H1 (cell line): ENCODE results near the gene TNIP1. TPM values are rescaled to one million over a fixed set of nuclear protein-coding genes. Genes with fewer than 3 reads are reported as not detected.

Experiments used
- CTCF ChIA-PET: fragments of 300-600 bp; sonication (Branson Sonifier 250); formaldehyde crosslinking; loops from one replicate; lab custom pipeline; 2021; ENCODE audit not compliant: partially characterized antibody; lab: Charles Lee
- POLR2A ChIA-PET: fragments of 300-600 bp; sonication (Branson Sonifier 250); formaldehyde crosslinking; loops from one replicate; lab custom pipeline; 2021; ENCODE audit warnings: inconsistent platforms; ENCODE audit not compliant: partially characterized antibody; lab: Charles Lee
- DNase-seq, 2 experiments: peaks; one replicate each; pipeline versions ENCODE4 v3.0.0 to v3.0.0-alpha.2; 2010 to 2022; ENCODE audit warnings: low spot score in 2 of 2, low read depth in 1 of 2, mixed read lengths in 1 of 2
- FAIRE-seq: peaks from 2 replicates; lab custom pipeline; 2011; peaks lifted over from hg19 to GRCh38; lab: Jason Lieb, UNC
- H2AFZ ChIP-seq: 2 replicates; pipeline ENCODE4 v1.8.1; 2012; ENCODE audit warnings: low read length, inconsistent platforms
- H2AK5ac ChIP-seq: 2 replicates; pipeline ENCODE4 v1.6.1; 2013; ENCODE audit warnings: low read depth, low read length
- H2BK120ac ChIP-seq: replicated peaks from 2 replicates; pipeline ENCODE3; 2013; ENCODE audit warnings: low read depth, low read length, inconsistent platforms
- H2BK12ac ChIP-seq: 2 replicates; pipeline ENCODE4 v1.6.1; 2013; ENCODE audit warnings: low read depth, low read length
- H2BK15ac ChIP-seq: 2 replicates; pipeline ENCODE4 v1.6.1; 2013; ENCODE audit warnings: low read length
- H2BK20ac ChIP-seq: 2 replicates; pipeline ENCODE4 v1.6.1; 2013; ENCODE audit warnings: low read length
- H2BK5ac ChIP-seq: 2 replicates; pipeline ENCODE4 v1.6.1; 2013; ENCODE audit warnings: low read depth, low read length
- H3K14ac ChIP-seq: 2 replicates; pipeline ENCODE4 v1.6.1; 2013; ENCODE audit warnings: inconsistent platforms; ENCODE audit not compliant: insufficient read length
- H3K18ac ChIP-seq: 2 replicates; pipeline ENCODE4 v1.6.1; 2013; ENCODE audit warnings: low read length; ENCODE audit errors: extremely low read depth
- H3K23ac ChIP-seq: 2 replicates; pipeline ENCODE4 v1.6.1; 2013; ENCODE audit warnings: inconsistent platforms; ENCODE audit not compliant: insufficient read length
- H3K23me2 ChIP-seq: 2 replicates; pipeline ENCODE4 v1.6.1; 2013; ENCODE audit warnings: low read depth, low read length
- H3K27ac ChIP-seq: 2 replicates; pipeline ENCODE4 v1.6.1; 2011; ENCODE audit warnings: low read depth, low read length, inconsistent platforms
- H3K27me3 ChIP-seq, 4 experiments: replicated peaks in 1 of 4; 1 replicate in 1 of 4; 2 replicates in 3 of 4; pipeline versions ENCODE4 v1.6.1 to v1.8.1; 2011 to 2013; ENCODE audit warnings: low read length in 3 of 4, mild to moderate bottlenecking in 3 of 4, inconsistent platforms in 2 of 4, mixed read lengths in 2 of 4, moderate library complexity in 1 of 4; ENCODE audit not compliant: control insufficient read depth in 3 of 4, insufficient read depth in 3 of 4; ENCODE audit errors: extremely low read depth in 1 of 4
- H3K36me3 ChIP-seq, 4 experiments: 2 replicates each; pipeline versions ENCODE4 v1.6.1 to v1.8.1; 2011 to 2013; ENCODE audit warnings: mild to moderate bottlenecking in 4 of 4, low read length in 3 of 4, moderate library complexity in 2 of 4, control low read depth in 1 of 4, inconsistent platforms in 1 of 4; ENCODE audit not compliant: insufficient read depth in 4 of 4, control insufficient read depth in 2 of 4
- H3K4ac ChIP-seq: replicated peaks from 2 replicates; pipeline ENCODE3; 2013; ENCODE audit warnings: low read length, low read depth, mixed read lengths, inconsistent platforms; ENCODE audit not compliant: insufficient read length
- H3K4me1 ChIP-seq, 4 experiments: replicated peaks in 1 of 4; 1 replicate in 1 of 4; 2 replicates in 3 of 4; pipeline versions ENCODE4 v1.6.1 to v1.8.1; 2011 to 2013; ENCODE audit warnings: low read length in 3 of 4, inconsistent platforms in 2 of 4, mixed read lengths in 1 of 4; ENCODE audit not compliant: insufficient read depth in 4 of 4, control insufficient read depth in 3 of 4
- H3K4me2 ChIP-seq, 2 experiments: 2 replicates each; pipeline versions ENCODE4 v1.6.1 to v1.8.1; 2011 to 2013; ENCODE audit warnings: low read depth in 2 of 2, low read length in 2 of 2, control low read depth in 1 of 2, inconsistent platforms in 1 of 2, mild to moderate bottlenecking in 1 of 2; ENCODE audit not compliant: insufficient read depth in 1 of 2
- H3K4me3 ChIP-seq, 4 experiments: fragments of 200-600, 300-600 bp in 1 of 4; sonication (generic), shearing (Covaris generic), sonication (Bioruptor Twin) in 1 of 4; 2 replicates each; pipeline versions ENCODE4 v1.5.1 to v1.8.1; 2011 to 2016; ENCODE audit warnings: low read length in 4 of 4, low read depth in 3 of 4, control low read depth in 2 of 4, inconsistent platforms in 2 of 4, mild to moderate bottlenecking in 2 of 4, mixed read lengths in 1 of 4, moderate library complexity in 1 of 4; ENCODE audit not compliant: insufficient read depth in 2 of 4; ENCODE audit errors: extremely low read depth in 1 of 4
- H3K56ac ChIP-seq: replicated peaks from 2 replicates; pipeline ENCODE3; 2013; ENCODE audit warnings: low read depth, mild to moderate bottlenecking, mixed read lengths, low read length, inconsistent platforms; ENCODE audit not compliant: insufficient read length
- H3K79me1 ChIP-seq: 2 replicates; pipeline ENCODE4 v1.6.1; 2013; ENCODE audit warnings: low read depth, low read length, control low read depth
- H3K79me2 ChIP-seq, 2 experiments: 2 replicates each; pipeline versions ENCODE4 v1.6.1 to v1.8.1; 2012 to 2013; ENCODE audit warnings: low read length in 2 of 2, mild to moderate bottlenecking in 2 of 2, inconsistent platforms in 1 of 2; ENCODE audit not compliant: insufficient read depth in 2 of 2, control insufficient read depth in 1 of 2
- H3K9ac ChIP-seq, 4 experiments: replicated peaks in 1 of 4; 1 replicate in 1 of 4; 2 replicates in 3 of 4; pipeline versions ENCODE4 v1.6.1 to v1.8.1; 2011 to 2013; ENCODE audit warnings: low read depth in 3 of 4, low read length in 3 of 4, control low read depth in 2 of 4, mild to moderate bottlenecking in 2 of 4, moderate library complexity in 2 of 4, inconsistent platforms in 1 of 4; ENCODE audit errors: extremely low read depth in 1 of 4
- H3K9me3 ChIP-seq, 2 experiments: 2 replicates each; pipeline versions ENCODE4 v1.6.1 to v1.8.1; 2012 to 2013; ENCODE audit warnings: mild to moderate bottlenecking in 2 of 2, moderate library complexity in 2 of 2, control low read depth in 1 of 2, inconsistent platforms in 1 of 2, low read depth in 1 of 2, low read length in 1 of 2, mixed read lengths in 1 of 2; ENCODE audit not compliant: insufficient read depth in 2 of 2
- H4K20me1 ChIP-seq, 2 experiments: replicated peaks in 1 of 2; 2 replicates each; pipeline versions ENCODE3 to v1.8.1; 2011 to 2013; ENCODE audit warnings: inconsistent platforms in 2 of 2, low read length in 2 of 2, mild to moderate bottlenecking in 1 of 2; ENCODE audit not compliant: insufficient read depth in 2 of 2, control insufficient read depth in 1 of 2
- H4K5ac ChIP-seq: 2 replicates; pipeline ENCODE4 v1.6.1; 2013; ENCODE audit warnings: low read length, low read depth, mixed read lengths, inconsistent platforms; ENCODE audit not compliant: insufficient read length
- H4K8ac ChIP-seq: 2 replicates; pipeline ENCODE4 v1.8.0; 2013; ENCODE audit warnings: mild to moderate bottlenecking, moderate library complexity, low read length, inconsistent platforms; ENCODE audit not compliant: insufficient read depth; ENCODE audit errors: extremely low read depth
- H4K91ac ChIP-seq: replicated peaks from 2 replicates; pipeline ENCODE3; 2013; ENCODE audit warnings: low read length, mixed read lengths, inconsistent platforms; ENCODE audit not compliant: insufficient read length
- CBX5 ChIP-seq: fragments of 300-800, 300-1000 bp; sonication (generic); IDR thresholded peaks from 2 replicates; pipeline ENCODE4 v1.7.1; 2016; ENCODE audit warnings: antibody characterized with exemption, low read length, low read depth
- WGBS, 2 experiments: shearing (Covaris generic) in 1 of 2; methylation state at CpG; one replicate each; pipeline versions ENCODE4 v1.1.6 to v1.1.7; 2013 to 2015; ENCODE audit warnings: low lambda C conversion rate in 2 of 2, mixed read lengths in 2 of 2, inconsistent platforms in 1 of 2, low coverage in 1 of 2, missing lambda C conversion rate in 1 of 2; ENCODE audit not compliant: insufficient replicate concordance in 2 of 2, insufficient coverage in 1 of 2, insufficient read length in 1 of 2; ENCODE audit errors: extremely low coverage in 1 of 2, missing lambda C conversion rate in 1 of 2; 5-methylcytosine and 5-hydroxymethylcytosine counted together
- polyA plus RNA-seq, 7 experiments: library from polyadenylated mRNA; depleted of rRNA in 3 of 7; stranded (reverse) in 5 of 7; unstranded in 2 of 7; fragments of >200 nt in 5 of 7; fragments of 200-250 nt in 2 of 7; gene quantifications; 1 replicate in 5 of 7; 2 replicates in 1 of 7; 4 replicates in 1 of 7; pipeline versions ENCODE4 v1.2.1 to v1.2.3, GENCODE V29; 2011 to 2013; ENCODE audit warnings: missing spikeins in 2 of 7, mixed read lengths in 2 of 7
- total RNA-seq: library from RNA; stranded (reverse); fragmentation: NEBNext Ultra II Directional; extraction: Animal tissue kit (Norgen Biotek cat#: 25700); gene quantifications from 2 replicates; pipeline ENCODE4 v1.2.1, GENCODE V29; 2021

Gene TNIP1
- total and polyA plus RNA-seq, 2 of the 8 experiments (the other 6 are each of a cell fraction or from before 2014, with no cell fraction given): 14.2 to 31.9 TPM

DNA sequence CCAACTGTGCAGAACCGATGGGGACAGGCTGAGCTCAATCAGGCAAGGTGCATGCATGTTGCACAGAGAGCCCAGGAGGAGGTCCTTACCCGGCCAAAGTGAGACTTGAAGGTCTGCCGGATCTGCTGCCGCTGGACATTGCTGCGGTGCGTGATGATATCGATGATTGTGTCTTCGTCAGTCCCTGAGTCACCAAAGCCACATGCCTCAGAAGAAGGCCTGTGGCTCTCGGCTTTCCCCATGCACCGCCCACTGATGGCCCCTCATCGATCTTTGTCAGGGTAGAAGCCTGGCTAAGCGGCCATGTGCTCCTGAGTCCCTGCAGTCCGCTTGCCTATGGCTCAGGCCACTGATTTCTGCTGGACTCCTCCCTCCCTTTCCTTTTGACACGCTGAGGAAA, 42.0 kb upstream of the TNIP1 start:
- H2BK120ac ChIP-seq: no peak overlapping the region
- H3K4ac ChIP-seq: no peak overlapping the region
- H3K36me3 ChIP-seq: peaks cover 8 to 21% (median 17%) of the 10 kb centered on the region in 4 experiments; a peak in 7 of 8 replicates
- CTCF ChIA-PET: interaction anchor here (1.1 to 39.8 kb wide), 6 partner anchors 7 to 116 kb away, joined by 3 to 810 read pairs (median 48); partner anchors contain the start of gene ANXA6
- no peak for TF ChIP-seq CBX5
- TF ChIP-seq, all 59 proteins: peak for 0
- Histone ChIP-seq H3K4me1 (peaks cover 0 to 3% (median 0%) of the 10 kb centered on the region in 4 experiments; a peak in 3 of 7 replicates), H3K9me3 (no peaks in the 10 kb centered on the region), H3K56ac (no peak overlapping the region), H3K9ac (no peak overlapping the region), H3K79me2 (no peaks in the 10 kb centered on the region), H2BK20ac (no peak overlapping the region), H3K4me3 (no peak overlapping the region), H3K23me2 (no peaks in the 10 kb centered on the region; the same call in 1 of the 2 replicates), H2AFZ (no peak overlapping the region), H2BK12ac (no peak overlapping the region), H4K5ac (no peak overlapping the region), H3K14ac (no peak overlapping the region), H3K4me2 (no peak overlapping the region), H4K20me1 (peaks cover 2% of the 10 kb centered on the region in 2 experiments), H3K27ac (no peak overlapping the region), H3K79me1 (no peaks in the 10 kb centered on the region), H2BK15ac (no peak overlapping the region), H2BK5ac (no peak overlapping the region), H4K91ac (no peak overlapping the region), H2AK5ac (no peak overlapping the region), H3K23ac (no peak overlapping the region), H3K27me3 (no peaks in the 10 kb centered on the region), H4K8ac (peak overlapping the region; percentile 7; the same call in 1 of the 2 replicates), H3K18ac (no peak overlapping the region)
- POLR2A ChIA-PET: no interaction called here
- FAIRE-seq (no peak), DNase-seq (no peak)
- 94% methylated on average over 14 of the region's 14 CpGs; no CpG with 5 or more reads in 1 of the 2 experiments for WGBS, 2 experiments
